MM.1S (cell line): ENCODE measurements around the gene TTC7B.

Experiments
- CTCF ChIP-seq: fragments of 300-600 bp; sonication (generic); IDR thresholded peaks from 2 replicates; pipeline ENCODE4 v1.5.1; 2016; ENCODE audit warnings: antibody characterized with exemption, low read length, mixed read lengths
- EZH2 ChIP-seq: fragments of 300-600 bp; sonication (generic); optimal IDR thresholded peaks from 2 replicates; pipeline ENCODE3; 2017; ENCODE audit warnings: low read depth, mild to moderate bottlenecking, antibody characterized with exemption, low read length, mixed read lengths
- EZH2phosphoT487 ChIP-seq: fragments of 300-600 bp; sonication (generic); IDR thresholded peaks from 2 replicates; pipeline ENCODE4 v1.6.1; 2018; ENCODE audit warnings: antibody characterized with exemption, low read length

DNA sequence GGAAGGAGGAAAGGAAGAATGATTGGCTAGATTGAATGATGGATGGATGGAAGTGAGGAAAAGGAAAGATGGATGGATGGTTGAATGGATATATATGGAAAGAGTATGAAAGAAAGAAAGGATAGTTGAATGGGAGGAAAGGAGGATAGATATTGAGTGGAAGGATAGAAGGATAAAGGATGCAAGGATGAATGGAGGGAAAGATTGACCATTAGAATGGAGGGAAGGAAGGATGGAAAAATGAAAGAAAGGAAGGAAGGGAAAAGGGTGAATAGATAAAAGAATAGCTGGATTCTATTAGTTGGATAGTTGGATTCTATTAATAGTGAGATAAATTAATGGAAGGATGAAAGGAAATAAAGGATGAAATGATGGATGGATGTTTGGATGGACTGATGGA, 313.5 kb downstream of the TTC7B start:
- TF ChIP-seq CTCF (no peak), EZH2 (no peak), EZH2phosphoT487 (no peak)
